NT2/D1 (cell line): ENCODE results near the gene NMB.

Source experiments
- SUZ12 ChIP-seq: IDR thresholded peaks from 2 replicates; pipeline ENCODE4 v1.6.1; 2011; ENCODE audit not compliant: insufficient read length, insufficient read depth; ENCODE audit errors: extremely low read depth
- YY1 ChIP-seq: IDR thresholded peaks from 2 replicates; pipeline ENCODE4 v1.6.1; 2011; ENCODE audit not compliant: insufficient read length, insufficient read depth
- ZNF274 ChIP-seq: IDR thresholded peaks from 2 replicates; pipeline ENCODE4 v1.6.1; 2011; ENCODE audit warnings: mild to moderate bottlenecking, low read depth, low read length

- TF ChIP-seq YY1 = no peak
- no peak for TF ChIP-seq ZNF274
- TF ChIP-seq SUZ12 = no peak
These were observed 3.1 kb downstream of the NMB start for GRCh38 chr15:84654689-84655453.
